Breast epithelium (tissue), 4 donors: ENCODE results near the gene FAM50A. TPM values are rescaled to one million over a fixed set of nuclear protein-coding genes. Genes with fewer than 3 reads are reported as not detected.

Experiments used
- DNase-seq, 2 donors: peaks; one replicate each; pipeline ENCODE4 v3.0.0-alpha.2; 2019; ENCODE audit warnings: low spot score in 2 of 2
- H3K27ac ChIP-seq, 2 donors: fragments of 200-600 bp; sonication (generic) in 1 of 2; one replicate each; pipeline ENCODE4 v1.5.1; 2016 to 2019; ENCODE audit warnings: mild to moderate bottlenecking in 1 of 2
- H3K27me3 ChIP-seq, 2 donors: fragments of 200-600 bp; sonication (generic) in 1 of 2; one replicate each; pipeline versions ENCODE4 v1.5.1 to v1.6.0; 2017 to 2019; ENCODE audit warnings: control low read depth in 1 of 2, mild to moderate bottlenecking in 1 of 2
- H3K36me3 ChIP-seq: fragments of 200-600 bp; one replicate; pipeline ENCODE4 v1.5.1; 2019
- H3K4me1 ChIP-seq, 2 donors: fragments of 200-600 bp; sonication (generic); one replicate each; pipeline ENCODE4 v1.5.1; 2016 to 2019; ENCODE audit warnings: control low read depth in 1 of 2
- H3K4me3 ChIP-seq, 3 donors: fragments of 200-600 bp; sonication (generic); 1 replicate in 2 of 3; 2 replicates in 1 of 3; pipeline ENCODE4 v1.5.1; 2016 to 2019; ENCODE audit warnings: mild to moderate bottlenecking in 3 of 3, moderate library complexity in 2 of 3
- H3K9me3 ChIP-seq, 2 donors: fragments of 200-600 bp; sonication (generic) in 1 of 2; one replicate each; pipeline ENCODE4 v1.5.1; 2016 to 2019; ENCODE audit warnings: control low read depth in 1 of 2
- POLR2A ChIP-seq: fragments of 450-650 bp; IDR thresholded peaks from one replicate; pipeline ENCODE4 v1.6.1; 2016; ENCODE audit warnings: antibody characterized with exemption, mild to moderate bottlenecking, moderate library complexity
- POLR2AphosphoS5 ChIP-seq, 3 donors: sonication (generic); formaldehyde crosslinking; IDR thresholded peaks; one replicate each; pipeline ENCODE4 v1.6.1; 2017; ENCODE audit warnings: antibody characterized with exemption in 3 of 3
- intact Hi-C: fragments of 100-400 bp; cut with DNase I; formaldehyde crosslinking; loops from one replicate; pipeline ENCODE4 v1.15.1; 2023; ENCODE audit warnings: low total_unique reads
- total RNA-seq, 3 donors: library from RNA; depleted of rRNA; stranded (reverse); fragments of >200 nt; gene quantifications; one replicate each; pipeline ENCODE4 v1.1.0, GENCODE V29; 2016
- TF ChIP-seq, protein P1 (sequence below), 3 donors: fragments of 450-650 bp; IDR thresholded peaks; one replicate each; pipeline ENCODE4 v1.5.1; 2016 to 2017; ENCODE audit warnings: antibody characterized with exemption in 3 of 3, mild to moderate bottlenecking in 3 of 3, moderate library complexity in 3 of 3

FAM50A gene
- total RNA-seq, 3 donors from 2014 or later, result 30.7 to 94.4 (median 64.2) TPM

GRCh38 chrX:154409222-154409871, 34.6 kb upstream of the FAM50A start, which contains the start of gene DNASE1L1:
Gene DNASE1L1, minus strand, starts transcription at chrX:154409254. Its CDS starts 3,686 bp downstream, at chrX:154405568.
- Histone ChIP-seq H3K36me3 (no peaks in the 10 kb centered on the region), H3K27me3 (peaks cover 0 to 36% of the 10 kb centered on the region in 2 donors), H3K4me1 (no peaks in the 10 kb centered on the region), H3K27ac (peak within 1 kb of the TSS; percentile 48 to 72), H3K9me3 (no peaks in the 10 kb centered on the region), H3K4me3 (peak within 1 kb of the TSS; percentile 35 to 52 (median 37))
- intact Hi-C loops, result loop anchor here (5.0 kb wide), 1 partner anchor 72 kb away; no protein-coding TSS in a partner anchor
- peak in 1 of 2 donors; percentile 55 for DNase-seq
- TF ChIP-seq POLR2AphosphoS5 (IDR thresholded peaks at IDR 0.05) (no peak), POLR2A (no peak)
- TF ChIP-seq, protein P1, sequence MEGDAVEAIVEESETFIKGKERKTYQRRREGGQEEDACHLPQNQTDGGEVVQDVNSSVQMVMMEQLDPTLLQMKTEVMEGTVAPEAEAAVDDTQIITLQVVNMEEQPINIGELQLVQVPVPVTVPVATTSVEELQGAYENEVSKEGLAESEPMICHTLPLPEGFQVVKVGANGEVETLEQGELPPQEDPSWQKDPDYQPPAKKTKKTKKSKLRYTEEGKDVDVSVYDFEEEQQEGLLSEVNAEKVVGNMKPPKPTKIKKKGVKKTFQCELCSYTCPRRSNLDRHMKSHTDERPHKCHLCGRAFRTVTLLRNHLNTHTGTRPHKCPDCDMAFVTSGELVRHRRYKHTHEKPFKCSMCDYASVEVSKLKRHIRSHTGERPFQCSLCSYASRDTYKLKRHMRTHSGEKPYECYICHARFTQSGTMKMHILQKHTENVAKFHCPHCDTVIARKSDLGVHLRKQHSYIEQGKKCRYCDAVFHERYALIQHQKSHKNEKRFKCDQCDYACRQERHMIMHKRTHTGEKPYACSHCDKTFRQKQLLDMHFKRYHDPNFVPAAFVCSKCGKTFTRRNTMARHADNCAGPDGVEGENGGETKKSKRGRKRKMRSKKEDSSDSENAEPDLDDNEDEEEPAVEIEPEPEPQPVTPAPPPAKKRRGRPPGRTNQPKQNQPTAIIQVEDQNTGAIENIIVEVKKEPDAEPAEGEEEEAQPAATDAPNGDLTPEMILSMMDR (IDR thresholded peaks at IDR 0.05), result no peak

GRCh38 chrX:154411981-154412340, 32.0 kb upstream of the FAM50A start:
- Histone ChIP-seq H3K4me3 (peak overlapping the region; percentile 66 to 88 (median 72)), H3K27ac (peak overlapping the region; percentile 94 to 97), H3K9me3 (no peaks in the 10 kb centered on the region), H3K36me3 (no peaks in the 10 kb centered on the region), H3K4me1 (no peaks in the 10 kb centered on the region), H3K27me3 (peaks cover 0 to 30% of the 10 kb centered on the region in 2 donors)
- intact Hi-C loops, result no loop called here
- DNase-seq, result peak; percentile 54 to 63
- TF ChIP-seq POLR2AphosphoS5 (IDR thresholded peaks at IDR 0.05) (peak in 1 of 3 donors; percentile 2), POLR2A (peak; percentile 36)
- TF ChIP-seq, protein P1 (IDR thresholded peaks at IDR 0.05), result no peak

DNA sequence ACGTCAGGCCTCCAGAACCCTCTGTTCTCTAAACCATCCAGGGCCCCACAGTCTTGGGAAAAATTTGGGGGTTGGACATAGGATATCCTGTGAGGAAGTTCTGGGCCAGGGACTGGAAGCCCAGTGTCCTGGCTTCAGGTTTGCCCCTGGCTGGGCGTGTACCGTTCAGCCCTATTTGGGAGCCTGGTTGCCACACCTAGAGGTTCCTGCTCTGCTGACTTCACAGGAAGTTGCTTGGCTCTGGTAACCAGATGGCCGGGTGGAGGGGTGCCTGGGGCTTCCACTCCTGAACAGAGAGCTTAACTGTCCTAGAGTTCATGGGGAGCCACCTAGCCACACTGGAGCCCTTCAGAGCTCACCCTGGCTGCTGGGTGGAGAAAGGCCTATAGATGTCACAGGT, 31.5 kb upstream of the FAM50A start:
- Histone ChIP-seq H3K27me3 (peaks cover 0 to 30% of the 10 kb centered on the region in 2 donors), H3K9me3 (no peaks in the 10 kb centered on the region), H3K4me1 (no peaks in the 10 kb centered on the region), H3K36me3 (no peaks in the 10 kb centered on the region), H3K4me3 (peak overlapping the region; percentile 66 to 88 (median 72)), H3K27ac (peak overlapping the region; percentile 94 to 97)
- no peak for TF ChIP-seq POLR2A
- TF ChIP-seq, protein P1 (IDR thresholded peaks at IDR 0.05), result no peak
- no peak for TF ChIP-seq POLR2AphosphoS5 (IDR thresholded peaks at IDR 0.05)
- DNase-seq, result no peak
- intact Hi-C loops, result no loop called here

DNA sequence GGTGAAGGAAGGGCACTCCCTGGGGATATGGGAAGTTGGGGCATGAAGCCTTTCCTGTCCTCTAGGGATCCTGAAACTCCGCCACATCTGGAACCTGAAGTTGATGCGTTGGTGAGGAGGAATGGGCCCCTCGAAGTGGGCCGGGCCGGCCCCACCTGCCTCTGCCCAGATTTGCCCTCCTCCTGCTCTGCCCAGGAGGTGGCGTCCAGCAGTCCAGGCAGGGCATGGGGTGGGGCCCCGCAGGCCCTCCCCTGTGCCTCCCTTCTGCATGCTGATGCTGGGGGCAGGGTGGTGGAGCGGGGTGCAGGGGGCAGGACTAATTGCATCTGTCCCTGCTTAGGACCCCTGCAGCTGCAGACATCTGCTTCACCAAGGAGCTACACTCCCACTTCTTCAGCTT, 30.8 kb upstream of the FAM50A start:
- no peaks in the 10 kb centered on the region for H3K4me1 ChIP-seq
- H3K27ac ChIP-seq, result peak overlapping the region in 1 of 2 donors; percentile 97
- intact Hi-C loops, result no loop called here
- peaks cover 0 to 33% of the 10 kb centered on the region in 2 donors for H3K27me3 ChIP-seq
- no peak for DNase-seq
- no peaks in the 10 kb centered on the region for H3K36me3 ChIP-seq
- TF ChIP-seq POLR2AphosphoS5 (IDR thresholded peaks at IDR 0.05) (no peak), POLR2A (no peak)
- TF ChIP-seq, protein P1 (IDR thresholded peaks at IDR 0.05), result no peak
- no peaks in the 10 kb centered on the region for H3K9me3 ChIP-seq
- H3K4me3 ChIP-seq, result no peak overlapping the region

- Histone ChIP-seq H3K4me1 (no peaks in the 10 kb centered on the region), H3K27me3 (peaks cover 0 to 30% of the 10 kb centered on the region in 2 donors), H3K9me3 (no peaks in the 10 kb centered on the region), H3K27ac (no peak overlapping the region), H3K4me3 (no peak overlapping the region), H3K36me3 (no peaks in the 10 kb centered on the region)
- TF ChIP-seq POLR2AphosphoS5 (IDR thresholded peaks at IDR 0.05), result no peak
- TF ChIP-seq, protein P1 (IDR thresholded peaks at IDR 0.05), result no peak
- TF ChIP-seq POLR2A, result no peak
- DNase-seq, result no peak
- intact Hi-C loops, result no loop called here
These were observed 26.8 kb upstream of the FAM50A start for GRCh38 chrX:154417157-154417556.
